NCI-H1092 (cell line): ENCODE measurements around the gene INHA.

Experiments
- DNase-seq: peaks from one replicate; lab custom pipeline; 2025; lab: John Stamatoyannopoulos, UW

INHA gene

GRCh38 chr2:219572237-219573001, at the start of gene INHA:
Gene INHA (plus strand): TSS chr2:219572310. CDS start chr2:219572375, 65 bp downstream.
- no peak for DNase-seq

GRCh38 chr2:219523031-219523671, 49.0 kb upstream of the INHA start:
- DNase-seq, result no peak

GRCh38 chr2:219524817-219525216, 47.3 kb upstream of the INHA start:
- no peak for DNase-seq

- no peak for DNase-seq
Observed at GRCh38 chr2:219525533-219526232, 46.4 kb upstream of the INHA start.

GRCh38 chr2:219526320-219527075, 45.6 kb upstream of the INHA start:
- DNase-seq, result no peak

- DNase-seq, result no peak
Observed at GRCh38 chr2:219527076-219527394, 45.1 kb upstream of the INHA start.

- DNase-seq, result no peak
Observed at GRCh38 chr2:219527472-219527871, 44.6 kb upstream of the INHA start.

- DNase-seq, result peak; percentile 57
Observed at GRCh38 chr2:219530048-219530963, 41.8 kb upstream of the INHA start.

- no peak for DNase-seq
Observed at GRCh38 chr2:219531639-219532377, 40.3 kb upstream of the INHA start.

GRCh38 chr2:219532378-219532649, 39.8 kb upstream of the INHA start:
- DNase-seq, result no peak

GRCh38 chr2:219533930-219534661, 38.0 kb upstream of the INHA start:
- DNase-seq, result no peak

GRCh38 chr2:219536425-219536824, 35.7 kb upstream of the INHA start:
- no peak for DNase-seq

- DNase-seq, result no peak
Observed at GRCh38 chr2:219536967-219537366, 35.1 kb upstream of the INHA start.

- no peak for DNase-seq
Observed at GRCh38 chr2:219537657-219538488, 34.2 kb upstream of the INHA start.

- DNase-seq, result no peak
Observed at GRCh38 chr2:219538504-219538951, 33.6 kb upstream of the INHA start.

GRCh38 chr2:219538956-219539788, 32.9 kb upstream of the INHA start:
- DNase-seq, result no peak

- DNase-seq, result no peak
Observed at GRCh38 chr2:219539926-219540678, 32.0 kb upstream of the INHA start.
